DMS114 treated with DMSO at 0.1 percent for 48 hours (cell line): ENCODE data around the gene RPL11.
A peak's percentile ranks its signal among the peaks of the same experiment; 100 is the strongest.
"Not testable (repeated sequence)": the region's sequence is repeated elsewhere in the genome, so short reads cannot be mapped to it uniquely, and the experiment has no call there.

ENCODE experiments used
- DNase-seq: peaks from one replicate; lab custom pipeline; 2025; ENCODE audit not compliant: unreplicated experiment; lab: John Stamatoyannopoulos, UW

The RPL11 gene

DNA sequence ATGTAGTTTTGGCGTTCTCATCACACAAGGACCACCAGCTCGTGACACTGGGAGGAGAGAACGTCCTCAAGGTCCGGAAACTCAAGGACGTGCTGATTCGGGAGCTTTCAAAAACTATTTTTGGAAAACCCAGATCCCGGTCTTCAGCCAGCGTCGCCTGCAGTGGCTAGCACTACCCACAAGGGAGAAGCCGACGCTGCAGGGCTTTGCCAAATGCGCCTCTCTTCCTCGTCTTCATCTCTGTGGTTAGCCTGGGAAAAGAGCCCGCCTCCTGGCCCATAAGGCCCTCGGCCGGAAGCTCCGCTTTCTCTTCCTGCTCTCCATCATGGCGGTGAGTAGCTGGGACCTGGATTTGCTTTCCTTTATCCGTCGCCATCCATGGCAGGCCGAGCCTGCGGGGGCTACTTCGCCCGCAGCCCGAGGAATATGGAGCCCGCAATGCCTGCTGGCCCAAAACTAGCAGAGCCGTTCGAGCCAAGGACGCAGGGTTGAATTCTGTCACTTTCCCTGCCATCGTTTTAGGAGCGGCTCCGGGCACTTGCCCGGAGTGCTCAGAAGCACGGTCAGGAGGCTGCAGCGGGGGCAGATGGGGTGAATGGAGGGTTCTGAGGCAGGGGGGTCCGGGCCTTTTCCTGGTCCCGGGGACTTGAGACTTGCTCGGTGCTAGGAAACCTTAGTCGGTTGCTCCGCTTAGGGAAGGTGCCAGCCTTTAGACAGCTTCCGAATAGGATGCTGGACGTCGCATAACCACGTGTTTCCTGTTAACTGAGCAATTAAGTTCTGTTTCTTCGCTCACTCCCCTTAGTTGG, at the start of gene RPL11:
RPL11 (plus strand) TSS at position 308 of the 809 bp plus-strand sequence; CDS start at position 326, 18 bp downstream.
- peak; percentile 93 for DNase-seq

GRCh38 chr1:23643736-23644554, 47.7 kb upstream of the RPL11 start:
- no peak for DNase-seq

- no peak for DNase-seq
These were observed 47.1 kb upstream of the RPL11 start for GRCh38 chr1:23644555-23644866.

DNA sequence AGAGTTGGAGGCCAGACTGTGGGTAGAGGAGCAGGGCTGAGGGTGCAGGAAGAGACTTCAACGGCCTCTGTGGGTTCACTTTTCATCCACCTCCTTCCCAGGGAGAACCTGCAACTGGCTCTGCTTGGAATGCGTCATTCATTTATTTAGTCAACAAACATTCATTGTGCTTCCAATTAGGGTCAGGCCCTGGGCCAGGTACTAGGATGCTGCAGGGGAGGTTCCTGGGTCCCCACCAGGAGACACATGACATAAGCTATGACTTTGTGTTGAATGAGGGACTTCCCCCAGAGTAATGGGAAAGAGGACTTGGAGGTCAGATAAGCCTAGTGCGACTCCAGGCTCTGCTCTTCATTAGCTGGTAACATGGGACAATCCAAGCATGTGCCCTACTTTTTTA, 46.3 kb upstream of the RPL11 start:
- no peak for DNase-seq

DNA sequence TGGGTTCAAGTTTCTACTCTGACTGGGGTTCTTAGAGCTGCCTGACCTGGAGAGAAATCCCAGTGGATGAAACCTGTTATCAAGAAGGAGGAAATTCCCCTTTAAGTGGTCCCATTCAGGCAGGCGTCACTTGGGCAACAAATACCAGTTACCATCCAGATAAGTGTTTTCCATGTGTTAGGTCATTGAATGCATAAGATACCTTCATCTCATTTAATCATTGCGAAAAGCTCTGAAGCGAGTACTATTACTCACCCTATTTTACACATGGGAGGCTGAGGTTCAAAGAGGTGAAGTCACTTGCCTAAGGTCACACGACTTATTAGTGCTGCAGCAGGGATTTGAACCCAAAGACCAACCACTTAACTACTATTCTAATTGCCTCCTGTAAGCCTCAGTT, 45.5 kb upstream of the RPL11 start:
- no peak for DNase-seq

DNA sequence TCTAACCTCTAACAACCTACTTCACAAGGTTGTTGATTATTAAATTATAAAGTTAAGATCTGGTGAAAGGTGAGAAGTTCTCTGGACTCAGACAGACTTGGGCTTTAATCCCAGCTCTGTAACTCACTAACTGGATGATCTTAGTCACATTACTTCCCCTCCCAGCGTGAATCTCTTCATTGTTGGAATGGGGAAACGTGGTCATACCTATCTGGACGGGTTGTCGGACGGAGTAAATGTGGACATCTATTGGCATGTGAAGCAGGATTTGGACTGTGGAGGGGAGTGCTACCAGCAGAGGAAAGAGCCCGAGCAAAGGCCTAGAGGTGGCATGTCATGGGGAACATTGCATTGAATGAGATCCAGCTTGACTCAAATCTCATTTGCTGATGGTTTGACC, 45.1 kb upstream of the RPL11 start:
- DNase-seq = no peak

DNA sequence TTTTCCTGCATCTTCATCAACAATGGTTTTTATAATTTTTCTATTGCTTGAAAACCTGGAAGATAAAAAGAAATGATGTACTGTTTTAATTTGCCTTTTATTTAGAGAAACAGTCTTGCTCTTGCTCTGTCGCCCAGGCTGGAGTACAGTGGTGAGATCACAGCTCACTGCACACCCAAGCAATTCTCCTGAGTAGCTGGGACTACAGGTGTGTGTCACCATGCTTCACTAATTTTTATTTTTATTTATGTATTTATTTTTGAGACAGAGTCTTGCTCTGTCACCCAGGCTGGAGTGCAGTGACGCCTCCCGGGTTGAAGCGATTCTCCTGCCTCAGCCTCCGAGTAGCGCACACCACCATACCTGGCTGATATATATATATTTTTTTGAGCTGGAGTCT, 43.0 kb upstream of the RPL11 start:
- DNase-seq = no peak

- DNase-seq = not testable (repeated sequence)
These were observed 42.4 kb upstream of the RPL11 start for GRCh38 chr1:23649157-23649556.

DNA sequence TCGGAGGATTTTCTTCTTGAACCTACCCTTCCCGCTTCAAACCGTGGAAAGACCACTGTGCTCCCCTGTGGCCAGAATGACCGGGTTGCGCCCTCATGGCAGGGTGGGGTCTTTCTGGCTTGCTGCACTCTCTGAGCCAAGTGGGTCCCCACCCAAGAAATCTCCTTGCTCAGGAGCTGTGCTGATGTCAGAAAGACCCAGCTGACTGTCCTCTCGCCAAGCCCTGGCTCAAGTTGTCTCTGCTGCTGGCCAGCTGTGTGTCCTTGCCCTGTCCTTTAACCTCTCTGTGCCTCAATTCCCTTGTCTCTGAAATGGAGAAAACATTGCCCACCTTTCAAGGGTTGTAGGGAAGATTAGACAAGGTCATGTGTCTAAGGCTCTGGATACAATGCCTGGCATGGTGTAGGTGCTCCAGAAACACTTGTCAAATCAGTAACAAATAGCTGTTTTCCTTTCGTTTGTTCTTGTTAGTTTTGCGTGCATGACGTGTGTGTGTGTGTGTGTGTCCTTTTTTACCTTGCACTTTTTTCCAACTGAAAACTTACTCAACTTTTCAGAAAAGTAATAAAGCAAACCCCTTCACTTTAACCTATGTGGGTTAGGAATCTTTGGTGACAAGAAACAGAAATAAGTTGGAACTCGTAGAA, 41.1 kb upstream of the RPL11 start:
- DNase-seq = no peak

GRCh38 chr1:23651069-23651808, 40.4 kb upstream of the RPL11 start:
- no peak for DNase-seq

DNA sequence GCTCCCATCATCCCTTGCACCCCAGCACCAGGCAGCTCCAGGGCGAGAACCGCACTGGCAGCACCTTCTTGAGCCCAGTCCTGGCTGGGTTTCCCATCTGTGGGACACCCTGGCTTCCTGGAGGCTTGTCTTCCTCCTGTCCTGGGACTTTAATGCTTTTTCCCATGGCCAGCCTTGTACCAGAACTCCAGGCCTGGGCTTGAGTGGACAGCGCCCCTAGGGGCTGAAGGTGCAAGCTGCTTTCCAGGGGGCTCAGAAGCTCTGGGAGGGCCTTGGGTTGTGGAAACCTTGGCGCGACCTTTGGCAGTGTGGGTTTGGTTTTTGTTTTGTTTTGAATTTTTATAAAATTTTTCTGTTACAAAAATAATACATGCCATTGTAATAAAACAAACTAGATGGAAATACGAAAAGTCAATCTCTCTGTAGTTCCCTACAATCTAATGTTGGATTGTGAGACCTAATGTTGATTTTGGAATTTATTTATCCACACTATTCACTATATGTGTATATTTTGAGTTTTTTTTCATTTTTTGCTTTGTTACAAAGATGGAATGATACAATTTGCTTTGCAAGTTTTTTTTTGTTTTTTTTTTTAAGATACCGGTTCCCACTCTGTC, 33.8 kb upstream of the RPL11 start:
- DNase-seq = no peak

DNA sequence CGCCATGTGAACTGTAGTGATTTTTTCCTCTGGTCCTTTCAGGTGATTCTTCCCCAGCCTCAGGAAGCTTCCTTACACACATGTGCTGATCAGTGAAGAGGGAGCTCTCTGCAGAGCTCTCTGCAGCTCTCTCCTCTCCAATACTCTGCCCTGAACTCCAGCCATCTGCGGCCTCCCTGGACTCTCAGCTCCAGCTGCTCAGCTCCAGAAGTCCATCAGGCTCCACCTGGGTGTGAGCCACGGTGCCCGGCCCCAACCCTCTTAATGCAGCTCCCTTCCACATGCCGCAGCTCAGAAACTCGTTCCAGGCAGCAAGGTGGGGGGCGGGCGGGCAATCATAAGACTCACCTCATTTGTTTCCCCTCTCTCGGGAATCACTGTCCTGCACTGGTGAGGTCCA, 30.9 kb upstream of the RPL11 start:
- DNase-seq = no peak

GRCh38 chr1:23661887-23662286, 29.7 kb upstream of the RPL11 start:
- DNase-seq = no peak

GRCh38 chr1:23664837-23665795, 26.5 kb upstream of the RPL11 start:
- DNase-seq = no peak

- DNase-seq = no peak
These were observed 24.2 kb upstream of the RPL11 start for GRCh38 chr1:23667411-23667810.

DNA sequence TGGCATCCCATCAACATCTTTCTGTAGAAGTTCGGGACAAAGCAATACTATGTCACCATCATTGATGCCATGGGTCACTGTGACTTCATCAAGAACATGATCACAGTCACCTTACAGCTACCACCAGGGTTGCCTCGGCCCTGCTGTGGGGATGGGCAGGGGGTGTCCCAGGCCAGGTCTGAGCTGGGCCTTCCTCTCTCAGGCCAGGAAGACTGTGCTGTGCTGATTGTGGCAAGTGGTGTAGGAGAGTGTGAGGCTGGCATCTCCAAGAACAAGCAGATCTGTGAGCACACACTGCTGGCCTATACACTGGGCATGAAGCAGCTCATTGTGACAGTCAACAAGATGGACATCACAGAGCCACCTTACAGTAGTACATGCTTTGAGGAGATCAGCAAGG, 20.9 kb upstream of the RPL11 start:
- no peak for DNase-seq

GRCh38 chr1:23673086-23673813, 18.4 kb upstream of the RPL11 start:
- no peak for DNase-seq

DNA sequence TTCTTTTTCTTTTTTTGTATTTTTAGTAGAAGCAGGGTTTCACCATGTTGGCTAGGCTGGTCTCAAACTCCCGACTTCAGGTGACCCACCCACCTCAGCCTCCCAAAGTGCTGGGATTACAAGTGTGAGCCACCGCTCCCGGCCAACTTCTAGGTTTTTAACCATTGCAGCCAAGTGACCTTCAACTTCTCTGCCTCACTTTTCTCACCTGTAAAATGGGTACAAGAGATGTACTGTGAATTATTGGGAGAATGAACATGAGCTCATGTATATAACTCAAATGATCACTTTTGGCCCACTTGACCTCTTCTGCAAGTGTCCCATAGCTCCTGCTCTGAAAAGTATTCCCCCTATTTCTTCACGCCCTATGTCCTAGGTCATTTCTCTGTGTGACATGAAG, 11.8 kb upstream of the RPL11 start:
- DNase-seq = no peak

DNA sequence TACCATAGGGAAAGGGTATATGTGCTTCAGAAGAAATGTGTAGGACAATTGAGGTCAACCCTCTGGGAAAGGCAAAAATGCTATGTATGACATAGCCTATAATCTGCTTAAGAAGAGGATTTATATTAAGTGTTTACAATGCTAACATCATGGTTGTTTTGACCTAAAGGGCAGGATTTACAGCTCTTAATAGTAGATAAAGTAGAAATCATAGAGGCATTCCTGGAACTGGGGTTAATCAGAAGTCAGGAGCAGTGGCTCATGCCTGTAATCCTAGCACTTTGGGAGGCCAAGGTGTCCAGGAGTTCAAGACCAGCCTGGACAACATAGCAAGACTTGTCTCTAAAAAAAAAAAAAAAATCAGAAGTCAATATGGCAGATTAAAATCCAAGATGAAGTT, 8.7 kb upstream of the RPL11 start:
- DNase-seq = no peak
